OCI-M1 (cell line): ENCODE results near the gene KCNJ6.

ENCODE experiments used
- DNase-seq: peaks from one replicate; lab custom pipeline; 2025; lab: John Stamatoyannopoulos, UW

The KCNJ6 gene

DNA sequence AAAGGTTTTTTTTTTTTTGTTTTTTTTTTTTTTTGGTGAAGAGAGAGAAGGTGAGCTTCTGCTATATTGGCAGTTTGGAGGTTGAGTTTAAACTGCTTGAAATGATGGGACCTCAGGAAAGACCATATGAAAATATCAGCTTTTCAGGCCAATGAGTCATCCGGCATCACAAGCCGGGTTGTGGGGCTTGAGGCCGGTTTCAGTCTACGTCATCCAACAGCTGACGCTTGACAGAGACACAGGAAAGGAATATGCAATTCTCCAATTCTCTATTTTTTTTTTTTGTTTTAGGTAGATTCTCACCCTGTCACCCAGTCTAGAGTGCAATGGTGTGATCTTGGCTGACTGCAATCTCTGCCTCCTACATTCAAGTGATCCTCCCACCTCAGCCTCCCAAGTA lies 52.4 kb downstream of the KCNJ6 start:
- DNase-seq, result no peak

DNA sequence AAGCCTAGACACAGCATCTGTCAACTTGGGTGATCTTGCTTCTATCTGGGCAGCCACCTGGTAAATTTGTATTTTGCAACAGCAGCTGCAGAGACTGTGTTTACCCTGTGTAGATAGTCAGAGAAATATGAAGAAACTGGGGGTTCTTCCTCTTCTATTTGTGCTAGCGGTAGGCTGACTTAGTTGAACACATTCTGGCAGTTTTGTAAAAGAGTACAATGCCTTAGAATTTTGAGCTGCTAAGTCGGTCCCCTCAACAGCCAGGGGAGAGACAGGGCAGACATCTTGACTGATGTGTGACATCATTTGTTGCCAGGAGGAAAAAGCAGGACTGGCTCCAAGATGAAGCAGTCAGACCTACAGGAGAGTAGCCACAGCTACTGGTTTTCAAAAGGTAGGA lies 53.7 kb downstream of the KCNJ6 start:
- DNase-seq, result peak; percentile 43

DNA sequence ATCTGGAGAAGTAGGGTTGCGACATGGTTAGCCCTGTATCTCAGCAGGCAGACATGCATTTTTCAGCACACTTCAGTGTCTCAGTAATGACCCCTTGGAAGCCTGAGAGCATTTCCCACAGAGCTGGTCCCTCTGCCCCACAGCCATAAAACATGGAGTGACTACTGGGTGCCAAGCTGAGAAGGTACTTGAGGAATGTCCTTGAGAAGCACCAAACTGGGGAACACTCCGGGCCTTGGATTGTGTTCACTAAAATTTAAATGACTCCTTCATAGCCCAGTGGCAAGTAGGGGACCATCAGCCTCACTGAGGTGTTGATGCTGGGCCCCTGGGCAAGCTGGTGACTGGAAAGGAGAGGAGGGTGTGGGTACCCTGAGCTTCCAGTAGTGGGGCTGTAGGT lies 54.7 kb downstream of the KCNJ6 start:
- no peak for DNase-seq

DNA sequence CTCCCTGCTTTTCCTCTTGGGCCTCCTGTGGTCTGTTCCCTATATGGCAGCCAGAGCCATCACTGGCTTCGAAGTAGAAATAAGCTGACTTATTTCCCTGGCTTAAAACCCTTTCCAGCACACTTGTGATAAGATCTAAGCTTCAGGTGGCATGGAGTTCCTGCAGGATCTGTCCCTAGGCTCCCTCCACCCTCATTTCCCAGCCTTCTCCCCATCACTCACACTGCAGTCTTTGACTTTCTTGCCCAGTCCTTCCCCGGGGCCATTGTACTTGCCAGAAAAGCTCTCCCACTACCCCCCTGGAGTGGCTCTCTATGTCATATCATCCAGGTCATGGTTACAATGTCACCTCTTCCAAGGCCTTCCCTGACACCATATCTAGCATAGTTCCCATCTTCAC lies 55.8 kb downstream of the KCNJ6 start:
- DNase-seq, result no peak

DNA sequence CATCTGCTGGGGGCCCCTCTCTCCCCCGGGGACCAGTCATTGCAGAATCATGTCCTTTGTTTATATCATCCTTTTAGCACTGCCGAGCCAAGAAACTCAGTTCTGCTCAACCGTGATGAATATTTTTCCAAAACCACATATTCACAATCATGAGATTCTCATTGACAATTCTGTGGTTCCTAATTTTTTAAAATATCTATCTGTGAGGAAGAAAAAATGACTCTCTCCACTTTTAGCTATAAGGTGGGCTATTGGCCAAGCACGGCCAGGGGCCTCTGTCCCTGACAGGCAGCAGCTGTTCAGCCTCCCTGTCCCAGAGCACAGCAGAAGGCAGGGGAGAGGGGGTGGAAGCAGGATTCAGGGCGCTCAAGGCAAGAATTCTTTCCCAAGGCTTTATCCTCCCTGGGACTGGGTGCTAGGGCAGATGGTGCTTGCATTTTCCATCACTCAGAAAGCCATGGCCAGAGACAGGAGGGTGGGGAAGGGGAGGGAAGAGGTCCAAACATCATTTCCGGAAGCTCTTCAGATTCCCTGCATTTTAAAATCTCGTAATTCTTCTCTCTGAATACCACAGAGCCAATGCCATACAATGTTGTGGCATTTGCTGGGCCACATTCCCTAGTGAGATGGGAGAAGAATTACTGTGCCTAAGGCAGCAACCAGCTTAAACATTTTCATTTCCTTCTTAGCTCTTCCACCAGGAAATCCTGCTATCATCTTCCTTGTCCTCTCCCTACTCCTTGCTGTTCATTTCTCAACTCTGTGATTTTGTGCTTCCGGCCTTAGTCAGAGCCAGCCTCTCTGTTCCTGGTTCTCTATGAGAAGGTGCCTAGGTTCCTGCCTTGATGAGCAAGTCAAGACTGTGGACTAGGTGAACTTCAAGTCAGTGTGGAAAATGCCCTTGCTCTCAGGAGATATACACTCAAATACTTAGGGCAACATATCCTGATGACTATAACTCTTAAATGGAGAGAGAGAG lies 60.3 kb downstream of the KCNJ6 start:
- no peak for DNase-seq

DNA sequence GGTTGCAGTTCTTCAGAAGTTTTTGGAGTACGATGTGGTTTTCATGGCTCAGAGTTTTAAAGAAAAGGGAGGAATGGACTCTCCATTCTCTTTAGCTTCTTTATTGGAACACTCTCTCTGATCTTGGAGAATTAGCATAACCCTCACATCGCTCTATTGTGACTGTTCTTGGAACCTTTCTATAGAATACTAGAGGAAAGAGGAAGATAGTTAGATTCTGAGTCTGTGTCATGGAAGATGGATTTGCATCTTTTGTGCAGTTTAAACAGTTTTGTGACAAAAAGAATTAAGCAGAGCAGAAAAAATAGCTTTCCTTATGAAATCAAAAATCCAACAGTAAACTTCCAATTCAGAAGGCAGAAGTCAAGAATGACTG lies 61.0 kb downstream of the KCNJ6 start:
- DNase-seq, result no peak

DNA sequence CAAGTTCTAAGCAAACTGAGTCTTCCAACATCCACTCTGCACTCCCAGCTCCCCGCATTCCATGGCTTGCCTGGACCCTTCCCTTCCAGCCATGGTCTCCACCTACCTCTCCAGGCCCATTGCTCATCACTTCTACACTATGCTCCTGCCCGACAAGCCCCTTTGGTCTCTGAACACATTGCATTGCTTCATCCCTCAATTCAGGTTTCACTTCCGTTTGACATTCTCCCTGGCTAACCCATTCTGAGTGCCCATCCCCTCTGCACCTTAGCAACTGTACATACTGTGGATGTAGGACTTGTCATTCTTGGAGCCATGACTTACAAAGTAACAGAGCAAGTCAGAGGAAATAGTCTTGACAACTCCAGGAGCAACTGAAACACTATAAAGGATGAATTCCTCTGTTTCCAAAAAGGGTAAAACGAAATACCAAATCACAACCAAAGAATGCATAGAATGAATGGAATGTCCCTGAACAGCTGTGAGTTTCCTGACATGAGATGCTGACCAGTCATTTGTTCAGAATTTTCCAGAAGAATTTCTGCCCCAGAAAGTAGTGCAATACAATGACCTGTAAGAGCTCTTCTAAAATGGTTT lies 66.7 kb downstream of the KCNJ6 start:
- DNase-seq, result no peak

DNA sequence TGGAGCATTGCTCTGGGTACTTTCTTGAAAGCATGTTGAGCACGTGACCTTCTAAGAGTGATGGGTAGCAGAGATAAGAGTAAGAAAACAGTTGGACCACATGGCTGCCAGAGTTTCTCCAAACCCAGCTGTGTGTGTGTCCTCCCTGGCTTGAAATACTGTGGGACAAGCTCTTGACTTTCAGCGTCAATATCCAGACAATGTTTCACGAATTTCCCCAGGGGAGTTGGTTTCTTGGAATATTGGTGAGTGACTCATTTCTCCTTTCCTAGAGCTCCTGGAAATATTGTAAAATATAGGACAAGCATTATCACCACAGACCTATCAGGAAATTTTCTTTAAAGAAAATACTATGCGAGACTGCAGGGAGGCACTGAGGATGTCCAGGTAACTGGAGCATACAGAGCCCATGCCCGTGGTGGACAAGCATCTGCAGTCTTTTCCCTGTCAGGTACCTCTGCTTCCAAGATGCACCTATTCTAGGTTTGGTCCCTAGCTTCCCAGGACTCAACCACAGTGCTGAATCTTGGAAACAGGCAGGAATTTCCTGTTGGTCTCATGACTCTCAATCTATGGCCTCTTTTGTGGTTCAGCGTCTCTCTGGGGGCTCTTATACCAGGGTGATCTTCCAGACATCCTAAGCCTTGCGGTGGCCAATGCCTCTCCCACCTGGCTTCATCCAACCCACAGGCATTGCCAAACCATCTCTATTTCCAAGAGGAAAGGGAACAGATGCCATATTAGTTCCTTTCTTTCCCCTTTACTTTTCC lies 67.4 kb downstream of the KCNJ6 start:
- DNase-seq, result no peak

DNA sequence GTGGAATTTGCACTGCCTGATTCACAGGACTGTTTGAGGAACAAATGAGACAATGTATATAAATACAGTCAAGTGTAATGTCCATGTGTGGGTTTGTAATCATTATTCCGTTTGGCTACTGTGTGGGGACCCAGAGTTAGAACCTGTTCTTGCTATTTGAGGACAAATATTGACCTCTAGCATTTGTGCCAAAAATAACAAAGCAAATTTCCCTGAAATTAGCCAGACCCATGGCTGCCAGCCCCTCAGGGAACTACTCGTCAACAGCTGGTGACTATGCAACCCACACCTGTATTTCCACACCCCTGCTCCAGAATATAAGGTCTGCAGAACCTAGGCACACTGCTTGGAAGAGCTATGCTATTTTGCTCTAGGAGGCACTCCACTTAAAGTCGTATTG lies 70.7 kb downstream of the KCNJ6 start:
- DNase-seq, result no peak

DNA sequence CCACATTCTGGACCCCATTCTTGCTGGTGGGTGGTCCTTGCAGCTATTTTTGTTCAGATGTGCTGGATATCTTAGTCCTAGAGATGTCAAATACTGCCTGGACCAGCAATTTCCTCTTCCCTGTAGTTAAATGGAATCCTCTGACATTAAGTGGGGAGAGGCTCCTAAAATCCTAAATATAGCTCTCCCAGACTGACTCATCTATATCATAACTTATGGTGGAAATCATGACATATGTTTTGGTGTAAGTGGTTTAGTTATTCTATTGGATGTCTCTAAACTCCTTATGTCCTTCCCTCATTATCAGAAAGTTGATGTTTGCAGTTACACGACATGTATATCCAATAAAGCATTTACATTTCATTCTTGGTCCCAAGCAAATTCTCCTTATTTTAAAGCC lies 73.1 kb downstream of the KCNJ6 start:
- no peak for DNase-seq

DNA sequence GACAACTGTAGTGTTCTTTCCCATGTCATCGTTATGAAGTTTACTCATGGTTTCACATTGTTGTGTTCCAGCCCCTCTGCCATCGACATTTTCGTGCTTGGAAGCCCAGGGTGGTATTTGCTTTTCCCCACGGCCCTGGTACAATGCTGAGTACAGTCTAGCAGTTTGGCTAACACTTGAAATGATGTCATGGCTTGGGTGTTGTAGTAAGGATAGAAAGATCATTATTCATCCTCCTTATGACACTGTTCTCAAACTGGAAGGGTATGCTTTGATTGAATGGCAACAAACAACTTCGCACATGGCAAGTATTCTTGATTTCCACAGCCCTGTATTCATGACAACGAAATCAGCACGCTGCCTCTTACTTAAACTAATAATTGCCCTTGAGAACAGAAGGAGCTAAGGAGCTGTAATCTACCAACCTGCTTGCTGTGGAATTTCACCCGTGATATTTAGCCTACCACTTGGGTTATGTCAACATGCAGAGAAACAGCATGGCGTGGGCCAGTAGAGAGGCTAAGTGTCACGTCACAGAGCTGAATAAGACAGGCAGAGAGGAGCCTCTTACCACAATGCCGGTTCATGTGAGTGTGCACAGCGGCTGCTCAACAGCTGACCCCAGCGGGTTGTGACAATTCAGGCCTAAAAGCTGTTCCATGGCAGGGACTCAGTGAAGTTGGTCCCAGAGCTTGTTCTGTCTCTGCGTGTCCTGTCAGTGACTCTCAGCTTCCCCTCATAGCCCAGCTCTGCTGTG lies 73.9 kb downstream of the KCNJ6 start:
- no peak for DNase-seq

DNA sequence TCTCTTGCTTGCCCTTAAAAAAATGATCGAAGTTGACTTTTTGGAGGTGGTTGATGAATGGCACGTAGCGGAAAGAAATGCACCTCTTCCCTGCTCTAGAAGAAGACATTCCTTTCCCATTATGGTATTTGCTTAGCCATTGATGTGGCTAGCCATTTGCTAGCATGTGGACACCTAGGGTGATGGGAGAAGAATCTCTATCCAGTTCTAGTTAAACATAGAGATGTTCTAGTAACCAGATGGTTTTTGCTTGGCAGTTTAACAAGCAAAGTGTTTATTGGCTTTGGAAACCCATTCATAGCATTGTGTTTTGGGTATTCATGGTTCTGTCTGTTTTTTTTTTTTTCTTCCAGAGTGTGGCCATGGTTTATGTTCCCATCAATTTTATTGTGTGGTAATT lies 78.9 kb downstream of the KCNJ6 start:
- no peak for DNase-seq

DNA sequence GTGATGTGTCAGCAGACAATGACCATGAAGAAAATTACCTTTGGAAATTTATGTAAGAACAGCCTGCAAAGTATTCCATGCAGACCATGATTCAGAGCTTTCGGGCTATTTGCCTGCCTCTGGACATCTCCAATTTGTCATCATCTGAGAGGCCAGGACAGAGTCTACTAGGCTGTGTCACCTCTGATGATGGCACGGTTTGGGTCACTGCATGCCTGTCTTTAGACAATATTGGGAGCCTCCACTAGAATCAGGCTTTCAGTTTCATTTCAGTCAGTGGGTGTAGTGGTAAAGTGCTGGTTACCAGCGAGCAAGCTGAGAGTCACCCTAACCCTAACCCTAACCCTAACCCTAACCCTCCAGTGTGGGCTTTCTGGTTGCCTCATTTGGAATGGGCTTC lies 80.8 kb downstream of the KCNJ6 start:
- DNase-seq, result no peak

DNA sequence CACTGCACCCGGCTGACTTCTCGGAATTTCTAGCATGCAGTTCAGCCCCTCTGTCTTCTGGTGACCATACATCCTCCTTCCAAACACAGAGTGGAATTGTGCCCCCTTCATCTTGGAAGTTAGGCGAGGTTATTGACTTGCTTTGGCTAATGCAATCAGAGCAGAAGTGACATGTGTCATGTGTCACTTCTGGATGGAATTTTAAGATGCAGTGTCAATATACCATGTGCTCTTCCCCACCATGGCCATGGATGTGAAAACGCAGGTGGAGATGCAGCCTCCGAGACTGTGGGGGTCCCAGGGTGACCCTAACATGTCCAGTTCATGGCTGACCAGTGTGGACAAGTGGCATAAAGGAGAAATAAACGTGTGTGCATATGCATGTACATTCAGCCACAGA lies 83.0 kb downstream of the KCNJ6 start:
- DNase-seq, result no peak

DNA sequence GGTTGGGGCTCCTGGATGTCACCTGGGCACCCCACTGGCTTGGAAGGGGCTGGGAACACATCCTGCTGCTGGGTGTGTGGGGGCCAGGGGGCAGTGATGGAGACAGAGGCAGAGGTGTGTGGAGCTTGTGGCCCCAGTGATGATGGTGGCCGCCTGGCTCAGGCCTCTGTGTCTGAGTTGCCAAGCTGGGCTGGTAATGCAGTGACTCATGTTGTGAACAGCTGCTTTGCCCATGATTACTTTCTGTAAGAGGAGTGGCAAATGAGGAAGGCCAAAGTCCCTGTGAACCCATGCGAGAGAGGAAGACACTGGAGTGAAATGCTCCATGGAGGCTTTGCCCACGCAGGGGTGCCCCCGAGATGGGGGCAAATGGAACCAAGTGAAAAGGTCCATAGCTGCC lies 86.8 kb downstream of the KCNJ6 start:
- DNase-seq, result no peak

DNA sequence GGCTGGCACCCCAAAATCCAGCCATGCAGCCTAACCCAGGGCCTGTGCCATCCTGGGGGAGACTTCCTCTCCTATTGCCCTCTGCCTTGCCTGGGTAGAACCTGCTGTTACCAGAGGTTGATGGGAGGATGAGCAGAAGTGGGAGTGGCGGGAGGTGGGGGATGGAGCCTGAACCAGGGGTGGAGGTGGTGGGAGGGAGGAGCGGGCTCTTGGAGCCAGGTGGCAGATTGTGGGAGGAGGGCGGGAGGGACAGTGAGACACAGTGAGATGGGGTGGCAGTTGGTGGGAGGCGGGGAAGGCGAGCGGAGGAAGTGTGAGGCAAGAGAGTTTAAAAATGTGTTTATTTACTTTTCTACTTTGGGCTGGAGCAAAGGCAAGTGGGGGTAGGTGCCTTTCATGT lies 87.3 kb downstream of the KCNJ6 start:
- DNase-seq, result no peak

DNA sequence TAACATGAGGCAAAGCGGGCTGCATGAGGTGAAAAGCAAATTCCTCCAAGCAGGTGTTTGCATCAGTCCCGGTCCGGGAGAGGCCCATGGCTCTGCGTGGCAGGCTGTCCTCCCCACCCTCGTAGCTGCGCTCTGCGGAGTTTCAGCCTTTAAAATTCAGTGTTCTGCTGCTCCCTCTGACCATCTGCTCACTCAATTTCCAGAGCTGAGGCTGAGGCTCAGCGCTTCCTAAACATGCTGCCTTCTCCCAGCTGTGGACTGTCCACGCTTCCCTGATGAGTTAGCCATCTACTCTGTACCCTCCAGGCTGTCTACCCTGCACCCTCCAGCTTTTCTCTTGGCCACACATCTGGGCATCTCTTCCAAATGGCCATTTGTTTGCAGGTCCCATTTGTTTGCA lies 87.7 kb downstream of the KCNJ6 start:
- DNase-seq, result no peak

DNA sequence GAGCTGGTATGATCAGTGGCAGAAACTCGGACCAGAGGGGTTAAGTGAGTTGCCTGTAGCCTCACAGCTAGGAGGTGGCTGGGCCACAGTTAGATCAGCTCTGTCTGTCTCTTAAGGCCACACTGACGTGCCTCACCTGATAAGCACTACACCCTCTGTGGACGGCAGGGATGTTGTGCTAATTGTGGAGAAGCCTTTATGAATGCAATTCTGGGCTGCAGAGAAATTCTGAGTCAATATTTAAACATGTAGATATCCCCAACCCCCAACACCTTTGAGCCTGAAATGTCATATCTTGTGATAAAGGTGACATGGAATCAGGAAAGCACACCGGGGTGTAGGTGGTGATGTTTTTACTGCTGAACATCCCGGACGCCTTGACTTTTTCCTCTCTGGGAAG lies 88.3 kb downstream of the KCNJ6 start:
- DNase-seq, result no peak

DNA sequence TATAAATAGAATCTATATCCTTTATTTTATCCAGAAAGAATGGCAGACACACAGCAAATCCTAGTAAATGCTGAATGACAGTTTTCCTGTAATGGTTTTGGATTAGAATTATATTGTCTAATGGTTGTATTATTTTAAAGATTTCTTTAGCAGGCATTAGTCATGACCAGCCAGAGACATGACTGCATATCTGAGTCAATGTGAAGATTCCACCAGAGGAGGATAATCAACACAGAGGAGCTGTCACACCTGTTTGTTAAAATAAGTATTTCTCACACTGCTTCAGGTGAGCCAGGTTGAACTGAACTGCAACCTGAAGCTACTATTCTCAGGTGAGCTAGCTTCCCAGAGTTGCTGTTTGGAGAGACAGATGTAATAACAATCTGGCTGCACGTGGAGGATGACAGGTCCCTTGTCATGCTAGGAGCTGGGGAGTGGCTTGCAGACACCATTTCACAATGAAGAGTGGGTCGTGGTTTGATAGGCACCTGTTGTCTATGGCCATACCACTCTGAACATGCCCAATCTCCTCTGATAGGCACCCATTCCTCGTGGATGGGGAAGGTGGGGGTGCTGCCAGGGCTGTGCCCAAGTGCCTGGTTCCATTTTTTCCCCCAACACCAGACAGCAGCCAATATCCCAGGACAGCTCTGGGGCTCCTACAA lies 94.3 kb downstream of the KCNJ6 start:
- no peak for DNase-seq

DNA sequence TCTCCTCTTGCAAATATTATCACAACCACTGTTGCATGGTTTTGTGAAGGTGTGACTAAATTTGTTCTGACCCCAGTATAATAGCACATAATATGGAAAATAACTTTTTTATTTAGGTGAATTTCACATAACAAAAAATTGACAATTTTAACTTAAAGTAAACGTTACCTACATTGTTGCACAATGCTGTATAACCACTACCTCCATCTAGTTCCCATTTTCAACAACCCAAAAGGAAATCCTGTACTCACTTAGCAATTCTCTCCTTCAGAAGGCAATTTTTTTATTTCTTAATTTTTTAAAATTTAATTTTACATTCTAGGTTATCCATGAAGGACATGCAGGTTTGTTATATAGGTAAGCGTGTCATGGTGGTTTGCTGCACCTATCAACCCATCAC lies 95.2 kb downstream of the KCNJ6 start:
- no peak for DNase-seq

DNA sequence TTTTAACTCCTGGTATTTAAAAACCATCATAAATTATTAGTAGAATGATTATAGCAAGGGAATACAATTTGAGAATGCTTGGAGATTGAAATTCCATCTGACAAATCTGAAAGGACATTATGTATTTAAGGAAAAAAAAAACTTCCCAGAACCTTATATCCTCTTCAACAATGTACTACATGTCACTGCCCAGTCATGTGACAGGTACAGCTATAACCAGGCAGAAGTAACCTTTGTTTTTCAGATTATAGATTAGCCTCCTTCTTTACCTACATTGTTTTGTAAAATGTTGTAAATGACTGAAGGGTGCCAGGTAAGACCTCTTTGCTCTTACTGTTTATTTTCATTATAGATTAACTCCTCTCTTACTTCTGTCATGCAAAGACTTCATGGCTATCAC lies 96.9 kb downstream of the KCNJ6 start:
- DNase-seq, result no peak

DNA sequence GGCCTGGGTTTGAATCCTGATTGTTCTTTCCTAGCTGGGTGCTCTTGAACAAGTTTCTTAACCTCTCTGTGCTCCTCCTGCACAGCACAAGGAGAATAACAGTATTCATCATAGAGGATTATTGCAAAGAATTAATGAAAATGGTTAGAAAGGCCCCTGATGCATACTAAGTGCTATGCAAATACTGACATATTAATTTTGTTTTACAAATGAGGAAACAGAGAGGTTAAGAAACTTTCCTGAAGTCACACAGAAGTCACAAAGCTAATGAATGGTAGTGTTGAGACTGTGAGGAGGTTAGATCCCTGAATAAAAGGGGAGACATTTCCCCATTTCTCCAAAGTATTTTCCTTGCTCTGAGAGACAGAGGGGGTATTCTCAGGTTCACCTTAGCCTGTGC lies 99.0 kb downstream of the KCNJ6 start:
- no peak for DNase-seq
